Brain microvascular endothelial cell (primary cell): ENCODE measurements around the gene PUS3.

Experiments used
- DNase-seq: peaks from one replicate; pipeline ENCODE4 v3.0.0-alpha.2; 2020
- H3K27ac ChIP-seq: fragments of 250-450 bp; sonication (Bioruptor Pico); 2 replicates; pipeline ENCODE4 v1.5.1; 2020; ENCODE audit warnings: mild to moderate bottlenecking, moderate library complexity
- H3K27me3 ChIP-seq: fragments of 250-450 bp; sonication (Bioruptor Pico); replicated peaks from 2 replicates; pipeline ENCODE4 v1.5.1; 2020; ENCODE audit warnings: mild to moderate bottlenecking
- H3K36me3 ChIP-seq: fragments of 250-450 bp; sonication (Bioruptor Pico); replicated peaks from 2 replicates; pipeline ENCODE4 v1.5.1; 2020; ENCODE audit warnings: mild to moderate bottlenecking
- H3K4me3 ChIP-seq: 2 replicates; pipeline ENCODE4 v1.5.1; 2011; ENCODE audit warnings: low read depth, mild to moderate bottlenecking, control low read depth, low read length, moderate library complexity
- in situ Hi-C: cut with HindIII; loops from 2 replicates; pipeline ENCODE4 v1.10.0; 2017; ENCODE audit warnings: low sequenced_read_pairs, low pct_ligation_motif_present
- TF ChIP-seq, protein P1 (sequence below): IDR thresholded peaks from 2 replicates; pipeline ENCODE4 v1.5.1; 2011; ENCODE audit warnings: low read depth, mild to moderate bottlenecking, moderate library complexity, low read length, control low read depth, inconsistent platforms; ENCODE audit errors: missing control alignments

The PUS3 gene

GRCh38 chr11:125941619-125942611 lies 38.9 kb upstream of the PUS3 start:
- no peaks in the 10 kb centered on the region for H3K36me3 ChIP-seq
- H3K4me3 ChIP-seq, result no peak overlapping the region
- in situ Hi-C loops, result loop anchor here (25.0 kb wide), 1 partner anchor 245 kb away; no protein-coding TSS in a partner anchor
- no peak overlapping the region for H3K27ac ChIP-seq
- no peaks in the 10 kb centered on the region for H3K27me3 ChIP-seq
- DNase-seq, result no peak
- TF ChIP-seq, protein P1, sequence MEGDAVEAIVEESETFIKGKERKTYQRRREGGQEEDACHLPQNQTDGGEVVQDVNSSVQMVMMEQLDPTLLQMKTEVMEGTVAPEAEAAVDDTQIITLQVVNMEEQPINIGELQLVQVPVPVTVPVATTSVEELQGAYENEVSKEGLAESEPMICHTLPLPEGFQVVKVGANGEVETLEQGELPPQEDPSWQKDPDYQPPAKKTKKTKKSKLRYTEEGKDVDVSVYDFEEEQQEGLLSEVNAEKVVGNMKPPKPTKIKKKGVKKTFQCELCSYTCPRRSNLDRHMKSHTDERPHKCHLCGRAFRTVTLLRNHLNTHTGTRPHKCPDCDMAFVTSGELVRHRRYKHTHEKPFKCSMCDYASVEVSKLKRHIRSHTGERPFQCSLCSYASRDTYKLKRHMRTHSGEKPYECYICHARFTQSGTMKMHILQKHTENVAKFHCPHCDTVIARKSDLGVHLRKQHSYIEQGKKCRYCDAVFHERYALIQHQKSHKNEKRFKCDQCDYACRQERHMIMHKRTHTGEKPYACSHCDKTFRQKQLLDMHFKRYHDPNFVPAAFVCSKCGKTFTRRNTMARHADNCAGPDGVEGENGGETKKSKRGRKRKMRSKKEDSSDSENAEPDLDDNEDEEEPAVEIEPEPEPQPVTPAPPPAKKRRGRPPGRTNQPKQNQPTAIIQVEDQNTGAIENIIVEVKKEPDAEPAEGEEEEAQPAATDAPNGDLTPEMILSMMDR, result peak; percentile 90

DNA sequence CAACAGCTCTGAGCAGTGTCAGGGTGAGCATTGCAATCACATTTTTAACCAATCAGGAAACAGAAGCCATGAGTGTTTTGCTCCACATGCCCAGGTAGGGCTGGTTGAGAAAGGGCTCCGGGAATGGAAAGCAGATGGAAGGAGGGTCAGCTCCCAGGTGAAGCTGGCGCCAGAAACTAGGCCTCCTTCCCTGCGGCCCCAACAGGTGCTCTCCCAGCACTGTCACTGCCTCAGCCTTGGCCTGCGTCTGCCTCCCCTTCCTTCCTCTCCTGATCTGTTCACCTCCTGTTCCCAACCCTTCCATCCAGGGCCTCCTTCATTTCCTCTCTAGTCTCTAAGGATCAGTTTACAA lies 38.2 kb upstream of the PUS3 start:
- TF ChIP-seq, protein P1, result no peak
- Histone ChIP-seq H3K4me3 (no peak overlapping the region), H3K27ac (no peak overlapping the region), H3K27me3 (no peaks in the 10 kb centered on the region), H3K36me3 (no peaks in the 10 kb centered on the region)
- no peak for DNase-seq
- in situ Hi-C loops, result loop anchor here (25.0 kb wide), 1 partner anchor 246 kb away; no protein-coding TSS in a partner anchor

DNA sequence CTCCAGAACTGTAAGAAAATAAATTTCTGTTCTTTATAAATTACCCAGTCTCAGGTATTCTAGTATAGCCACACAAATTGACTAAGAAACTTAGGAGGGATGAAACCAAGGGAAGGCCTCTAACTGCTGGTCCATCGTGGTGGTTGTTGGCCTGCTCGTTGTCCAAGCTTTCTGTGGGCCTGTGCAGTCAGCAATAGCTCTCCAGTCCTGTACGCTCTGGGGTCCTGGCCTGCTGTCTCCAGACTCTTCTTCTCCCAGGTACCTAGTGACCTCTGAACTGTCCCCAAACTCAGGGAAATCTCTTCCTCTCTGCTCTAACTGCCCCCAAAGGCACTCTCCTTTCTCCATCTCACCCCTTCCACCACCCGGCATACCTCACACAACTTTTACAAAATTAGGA lies 37.1 kb upstream of the PUS3 start:
- TF ChIP-seq, protein P1, result no peak
- no peaks in the 10 kb centered on the region for H3K27me3 ChIP-seq
- H3K4me3 ChIP-seq, result no peak overlapping the region
- no peak for DNase-seq
- no peak overlapping the region for H3K27ac ChIP-seq
- in situ Hi-C loops, result loop anchor here (25.0 kb wide), 1 partner anchor 247 kb away; no protein-coding TSS in a partner anchor
- no peaks in the 10 kb centered on the region for H3K36me3 ChIP-seq

DNA sequence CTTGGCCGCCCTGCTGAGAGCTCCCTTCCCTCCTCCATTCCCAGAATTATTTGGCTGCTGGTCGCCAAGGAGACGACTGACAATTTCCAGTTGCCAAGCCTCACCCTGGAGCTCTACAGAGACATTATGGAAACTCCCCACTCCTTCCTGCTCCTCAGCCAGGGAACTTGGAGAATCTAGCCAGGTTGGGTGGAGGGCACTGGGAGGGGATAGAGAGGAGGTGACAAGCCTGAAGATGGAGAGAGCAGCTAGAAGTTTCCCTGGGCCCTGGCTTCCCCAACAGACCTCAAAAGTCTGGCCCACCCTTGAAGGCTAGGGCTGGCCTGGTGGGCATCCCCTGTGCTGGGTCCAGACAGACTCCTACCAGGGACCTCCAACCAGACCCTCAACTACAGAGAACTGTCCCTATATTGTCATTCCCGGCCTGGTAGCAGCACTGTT lies 36.1 kb upstream of the PUS3 start:
- TF ChIP-seq, protein P1, result no peak
- no peak for DNase-seq
- Histone ChIP-seq H3K4me3 (no peak overlapping the region), H3K27ac (no peak overlapping the region), H3K27me3 (no peaks in the 10 kb centered on the region), H3K36me3 (no peaks in the 10 kb centered on the region)
- in situ Hi-C loops, result loop anchor here (25.0 kb wide), 1 partner anchor 248 kb away; no protein-coding TSS in a partner anchor

GRCh38 chr11:125938418-125938817 lies 35.4 kb upstream of the PUS3 start:
- DNase-seq, result no peak
- H3K27ac ChIP-seq, result no peak overlapping the region
- H3K27me3 ChIP-seq, result no peaks in the 10 kb centered on the region
- TF ChIP-seq, protein P1, result no peak
- in situ Hi-C loops, result loop anchor here (25.0 kb wide), 1 partner anchor 249 kb away; no protein-coding TSS in a partner anchor
- no peaks in the 10 kb centered on the region for H3K36me3 ChIP-seq
- H3K4me3 ChIP-seq, result no peak overlapping the region
